ENCODE data around the gene TRAPPC1. TPM values are rescaled to one million over a fixed set of nuclear protein-coding genes. Genes with fewer than 3 reads are reported as not detected.

TRAPPC1 gene
- total RNA-seq, 4 donors from 2014 or later: 24.1 to 39.3 (median 36.8) TPM

- 68 to 73% methylated on average over 21 to 22 of the region's 22 CpGs for WGBS, 2 donors
- Histone ChIP-seq H3K36me3 (peaks cover 0 to 99% (median 26%) of the 10 kb centered on the region in 3 donors), H3K9me3 (no peaks in the 10 kb centered on the region), H3K4me1 (no peaks in the 10 kb centered on the region), H3K4me3 (no peak overlapping the region), H3K27me3 (no peaks in the 10 kb centered on the region), H3K27ac (no peak overlapping the region)
- TF ChIP-seq EP300 (IDR thresholded peaks at IDR 0.05) (no peak), POLR2A (IDR thresholded peaks at IDR 0.05) (no peak)
- TF ChIP-seq, protein P1, sequence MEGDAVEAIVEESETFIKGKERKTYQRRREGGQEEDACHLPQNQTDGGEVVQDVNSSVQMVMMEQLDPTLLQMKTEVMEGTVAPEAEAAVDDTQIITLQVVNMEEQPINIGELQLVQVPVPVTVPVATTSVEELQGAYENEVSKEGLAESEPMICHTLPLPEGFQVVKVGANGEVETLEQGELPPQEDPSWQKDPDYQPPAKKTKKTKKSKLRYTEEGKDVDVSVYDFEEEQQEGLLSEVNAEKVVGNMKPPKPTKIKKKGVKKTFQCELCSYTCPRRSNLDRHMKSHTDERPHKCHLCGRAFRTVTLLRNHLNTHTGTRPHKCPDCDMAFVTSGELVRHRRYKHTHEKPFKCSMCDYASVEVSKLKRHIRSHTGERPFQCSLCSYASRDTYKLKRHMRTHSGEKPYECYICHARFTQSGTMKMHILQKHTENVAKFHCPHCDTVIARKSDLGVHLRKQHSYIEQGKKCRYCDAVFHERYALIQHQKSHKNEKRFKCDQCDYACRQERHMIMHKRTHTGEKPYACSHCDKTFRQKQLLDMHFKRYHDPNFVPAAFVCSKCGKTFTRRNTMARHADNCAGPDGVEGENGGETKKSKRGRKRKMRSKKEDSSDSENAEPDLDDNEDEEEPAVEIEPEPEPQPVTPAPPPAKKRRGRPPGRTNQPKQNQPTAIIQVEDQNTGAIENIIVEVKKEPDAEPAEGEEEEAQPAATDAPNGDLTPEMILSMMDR (IDR thresholded peaks at IDR 0.05): no peak
- DNase-seq (ENCODE audit: low spot score in 2 of 2): no peak
Observed at GRCh38 chr17:7903154-7904103, 28.3 kb downstream of the TRAPPC1 start.

- TF ChIP-seq, protein P1 (IDR thresholded peaks at IDR 0.05): peak; percentile 27 to 74 (median 44)
- no peak for TF ChIP-seq POLR2A (IDR thresholded peaks at IDR 0.05)
- no peak for TF ChIP-seq EP300 (IDR thresholded peaks at IDR 0.05)
- no peaks in the 10 kb centered on the region for H3K9me3 ChIP-seq
- H3K4me3 ChIP-seq: no peak overlapping the region
- H3K27ac ChIP-seq: peak overlapping the region in 1 of 4 donors; percentile 3
- peaks cover 0 to 3% (median 0%) of the 10 kb centered on the region in 4 donors for H3K4me1 ChIP-seq
- H3K27me3 ChIP-seq: no peaks in the 10 kb centered on the region
- H3K36me3 ChIP-seq: peaks cover 0 to 90% (median 9%) of the 10 kb centered on the region in 3 donors
- WGBS, 2 donors: 24 to 31% methylated on average over 6 of the region's 6 CpGs
- DNase-seq (ENCODE audit: low spot score in 2 of 2): peak in 1 of 2 donors; percentile 19
Observed at GRCh38 chr17:7897773-7898172, 34.0 kb downstream of the TRAPPC1 start.

DNA sequence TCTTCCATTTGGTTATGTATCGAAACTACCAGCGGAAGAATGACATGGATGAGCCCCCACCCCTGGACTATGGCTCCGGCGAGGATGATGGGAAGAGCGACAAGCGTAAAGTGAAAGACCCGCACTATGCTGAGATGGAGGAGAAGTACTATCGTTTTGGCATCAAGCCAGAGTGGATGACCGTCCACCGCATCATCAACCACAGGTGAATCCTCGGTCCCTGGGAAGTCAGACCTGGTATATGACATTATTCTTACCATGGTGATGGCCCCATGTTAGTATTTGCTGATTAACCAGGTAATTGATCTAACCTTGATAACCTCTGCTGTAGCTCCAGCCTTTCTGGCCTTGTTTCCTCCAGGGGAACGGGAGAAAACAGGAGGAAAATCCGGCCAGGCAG lies 34.7 kb downstream of the TRAPPC1 start:
- no peak for TF ChIP-seq EP300 (IDR thresholded peaks at IDR 0.05)
- TF ChIP-seq, protein P1 (IDR thresholded peaks at IDR 0.05): no peak
- TF ChIP-seq POLR2A (IDR thresholded peaks at IDR 0.05): no peak
- Histone ChIP-seq H3K4me3 (no peak overlapping the region), H3K4me1 (peaks cover 0 to 3% (median 0%) of the 10 kb centered on the region in 4 donors), H3K27me3 (no peaks in the 10 kb centered on the region), H3K9me3 (no peaks in the 10 kb centered on the region), H3K27ac (no peak overlapping the region), H3K36me3 (peaks cover 0 to 85% (median 8%) of the 10 kb centered on the region in 3 donors)
- 88 to 94% methylated on average over 13 of the region's 13 CpGs for WGBS, 2 donors
- DNase-seq (ENCODE audit: low spot score in 2 of 2): no peak

- H3K36me3 ChIP-seq: peaks cover 0 to 80% (median 0%) of the 10 kb centered on the region in 3 donors
- DNase-seq (ENCODE audit: low spot score in 2 of 2): no peak
- H3K27me3 ChIP-seq: no peaks in the 10 kb centered on the region
- no peak overlapping the region for H3K27ac ChIP-seq
- 57 to 62% methylated on average over 8 of the region's 8 CpGs for WGBS, 2 donors
- TF ChIP-seq, protein P1 (IDR thresholded peaks at IDR 0.05): no peak
- TF ChIP-seq EP300 (IDR thresholded peaks at IDR 0.05) (no peak), POLR2A (IDR thresholded peaks at IDR 0.05) (no peak)
- no peaks in the 10 kb centered on the region for H3K9me3 ChIP-seq
- H3K4me1 ChIP-seq: peaks cover 0 to 8% (median 4%) of the 10 kb centered on the region in 4 donors
- H3K4me3 ChIP-seq: no peak overlapping the region
Observed at GRCh38 chr17:7894866-7895265, 36.9 kb downstream of the TRAPPC1 start.

DNA sequence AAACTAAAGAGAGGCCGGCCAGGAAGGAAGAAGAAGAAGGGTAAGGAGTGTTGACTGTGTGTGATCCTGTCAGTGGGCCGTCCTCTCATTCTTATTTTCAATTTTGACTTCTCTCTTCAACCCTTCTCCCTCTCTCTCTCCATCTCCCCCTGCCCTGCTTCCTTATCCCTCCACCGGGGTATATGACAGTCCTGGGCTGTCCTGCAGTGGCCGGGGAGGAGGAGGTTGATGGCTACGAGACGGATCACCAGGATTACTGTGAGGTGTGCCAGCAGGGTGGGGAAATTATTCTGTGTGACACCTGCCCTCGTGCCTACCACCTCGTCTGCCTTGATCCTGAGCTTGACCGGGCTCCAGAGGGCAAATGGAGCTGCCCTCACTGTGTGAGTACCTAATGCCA lies 37.5 kb downstream of the TRAPPC1 start:
- H3K27me3 ChIP-seq: no peaks in the 10 kb centered on the region
- DNase-seq (ENCODE audit: low spot score in 2 of 2): no peak
- no peak overlapping the region for H3K4me3 ChIP-seq
- H3K27ac ChIP-seq: no peak overlapping the region
- H3K36me3 ChIP-seq: peaks cover 0 to 74% (median 0%) of the 10 kb centered on the region in 3 donors
- 83 to 87% methylated on average over 9 of the region's 9 CpGs for WGBS, 2 donors
- H3K4me1 ChIP-seq: peaks cover 0 to 15% (median 11%) of the 10 kb centered on the region in 4 donors
- TF ChIP-seq POLR2A (IDR thresholded peaks at IDR 0.05) (no peak), EP300 (IDR thresholded peaks at IDR 0.05) (no peak)
- TF ChIP-seq, protein P1 (IDR thresholded peaks at IDR 0.05): no peak
- no peaks in the 10 kb centered on the region for H3K9me3 ChIP-seq
